ENCODE data around the gene C3orf52. TPM values are rescaled to one million over a fixed set of nuclear protein-coding genes. Genes with fewer than 3 reads are reported as not detected.

Gene C3orf52
- total RNA-seq, 1 donor from 2014 or later: 16.4 TPM

GRCh38 chr3:112143251-112143650 lies 57.1 kb downstream of the C3orf52 start:
- Histone ChIP-seq H3K27ac (no peak overlapping the region), H3K4me1 (no peaks in the 10 kb centered on the region), H3K9me3 (peaks cover 8% of the 10 kb centered on the region), H3K27me3 (ENCODE audit: low read depth) (no peaks in the 10 kb centered on the region), H3K36me3 (no peaks in the 10 kb centered on the region), H3K4me3 (no peak overlapping the region)
- no peak for TF ChIP-seq CTCF (IDR thresholded peaks at IDR 0.05)
- intact Hi-C loops (cut with DNase I): no loop called here
- DNase-seq: no peak
- ATAC-seq: no peak

- ATAC-seq (no peak), DNase-seq (no peak)
- Histone ChIP-seq H3K36me3 (no peaks in the 10 kb centered on the region), H3K9me3 (peaks cover 8% of the 10 kb centered on the region), H3K27me3 (ENCODE audit: low read depth) (no peaks in the 10 kb centered on the region), H3K27ac (no peak overlapping the region), H3K4me3 (no peak overlapping the region), H3K4me1 (no peaks in the 10 kb centered on the region)
- no peak for TF ChIP-seq CTCF (IDR thresholded peaks at IDR 0.05)
- intact Hi-C loops (cut with DNase I): no loop called here
Observed at GRCh38 chr3:112143689-112144088, 57.5 kb downstream of the C3orf52 start.

- Histone ChIP-seq H3K27ac (no peak overlapping the region), H3K4me1 (no peaks in the 10 kb centered on the region), H3K9me3 (peaks cover 8% of the 10 kb centered on the region), H3K36me3 (no peaks in the 10 kb centered on the region), H3K4me3 (no peak overlapping the region), H3K27me3 (ENCODE audit: low read depth) (no peaks in the 10 kb centered on the region)
- no peak for DNase-seq
- intact Hi-C loops (cut with DNase I): no loop called here
- ATAC-seq: no peak
- TF ChIP-seq CTCF (IDR thresholded peaks at IDR 0.05): no peak
Observed at GRCh38 chr3:112149136-112149535, 62.9 kb downstream of the C3orf52 start.

- intact Hi-C loops (cut with DNase I): no loop called here
- no peaks in the 10 kb centered on the region for H3K36me3 ChIP-seq
- no peak for TF ChIP-seq CTCF (IDR thresholded peaks at IDR 0.05)
- no peaks in the 10 kb centered on the region for H3K4me1 ChIP-seq
- ATAC-seq (no peak), DNase-seq (no peak)
- H3K27me3 ChIP-seq (ENCODE audit: low read depth): no peaks in the 10 kb centered on the region
- no peaks in the 10 kb centered on the region for H3K9me3 ChIP-seq
- H3K27ac ChIP-seq: no peak overlapping the region
- no peak overlapping the region for H3K4me3 ChIP-seq
Observed at GRCh38 chr3:112167758-112168157, 81.6 kb downstream of the C3orf52 start.

Small RNA genes within 50 kb of the gene (microRNA-seq; reads per million reads assigned to microRNA genes)
- gene MIR567 (ENCODE audit: borderline number of aligned reads): not detected

Other genes with a start within 250 kb of the C3orf52 start
- 33.6 TPM for gene PHLDB2, start 227.1 kb upstream of the C3orf52 start, total RNA-seq
- 29.3 TPM for gene ABHD10, start 107.4 kb upstream of the C3orf52 start, total RNA-seq
- 0.44 TPM for gene TAGLN3, start 87.5 kb upstream of the C3orf52 start, total RNA-seq
- 0.15 TPM for gene TMPRSS7, start 51.7 kb upstream of the C3orf52 start, total RNA-seq
- 1.5 TPM for gene GCSAM, start 46.9 kb downstream of the C3orf52 start, total RNA-seq
- gene SLC9C1, start 207.8 kb downstream of the C3orf52 start, total RNA-seq: not detected
- 4.4 TPM for gene CD200, start 246.8 kb downstream of the C3orf52 start, total RNA-seq